ENCODE data around the gene XYLB.

DNA sequence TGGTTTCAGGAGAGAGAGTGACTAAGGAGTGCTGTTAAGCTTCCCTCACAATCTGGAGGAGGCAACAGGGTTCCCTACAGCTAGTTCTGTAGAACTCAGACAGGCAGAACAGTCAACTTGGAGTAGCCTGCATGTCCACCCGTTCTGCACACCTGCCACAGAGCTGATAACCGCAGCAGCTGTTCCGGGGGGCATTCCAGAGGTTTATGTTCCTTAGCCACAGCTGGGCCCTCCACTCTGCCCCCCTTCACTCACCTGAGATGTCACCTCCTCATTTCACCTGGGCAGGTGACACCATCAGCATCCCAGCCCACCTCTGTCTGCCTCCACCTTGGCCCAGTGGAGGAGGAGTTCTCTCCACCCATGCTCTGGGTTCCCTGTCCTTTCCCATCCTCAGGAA is 22.6 kb downstream of the XYLB start:
- TF ChIP-seq, protein P1, sequence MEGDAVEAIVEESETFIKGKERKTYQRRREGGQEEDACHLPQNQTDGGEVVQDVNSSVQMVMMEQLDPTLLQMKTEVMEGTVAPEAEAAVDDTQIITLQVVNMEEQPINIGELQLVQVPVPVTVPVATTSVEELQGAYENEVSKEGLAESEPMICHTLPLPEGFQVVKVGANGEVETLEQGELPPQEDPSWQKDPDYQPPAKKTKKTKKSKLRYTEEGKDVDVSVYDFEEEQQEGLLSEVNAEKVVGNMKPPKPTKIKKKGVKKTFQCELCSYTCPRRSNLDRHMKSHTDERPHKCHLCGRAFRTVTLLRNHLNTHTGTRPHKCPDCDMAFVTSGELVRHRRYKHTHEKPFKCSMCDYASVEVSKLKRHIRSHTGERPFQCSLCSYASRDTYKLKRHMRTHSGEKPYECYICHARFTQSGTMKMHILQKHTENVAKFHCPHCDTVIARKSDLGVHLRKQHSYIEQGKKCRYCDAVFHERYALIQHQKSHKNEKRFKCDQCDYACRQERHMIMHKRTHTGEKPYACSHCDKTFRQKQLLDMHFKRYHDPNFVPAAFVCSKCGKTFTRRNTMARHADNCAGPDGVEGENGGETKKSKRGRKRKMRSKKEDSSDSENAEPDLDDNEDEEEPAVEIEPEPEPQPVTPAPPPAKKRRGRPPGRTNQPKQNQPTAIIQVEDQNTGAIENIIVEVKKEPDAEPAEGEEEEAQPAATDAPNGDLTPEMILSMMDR (conservative IDR thresholded peaks at IDR 0.05 in 1 of 2, IDR thresholded peaks at IDR 0.05 in 1 of 2; ENCODE audit: extremely low read depth in 1 of 2, insufficient read depth in 1 of 2, low read depth in 1 of 2, low read length in 2 of 2), result no peak
- TF ChIP-seq EZH2 (IDR thresholded peaks at IDR 0.05; ENCODE audit: borderline replicate concordance, low read length), result no peak
